IPS-NIHi7 (cell line): ENCODE results near the gene CEP63.

Source experiments
- DNase-seq: peaks from one replicate; pipeline ENCODE4 v3.0.0; 2012; ENCODE audit warnings: mixed read lengths; ENCODE audit errors: extremely low spot score

Gene CEP63

GRCh38 chr3:134468519-134468918, 17.3 kb upstream of the CEP63 start:
- no peak for DNase-seq

- no peak for DNase-seq
These were observed 14.2 kb upstream of the CEP63 start for GRCh38 chr3:134471521-134472193.

- no peak for DNase-seq
These were observed 13.0 kb upstream of the CEP63 start for GRCh38 chr3:134472831-134473230.

- peak; percentile 54 for DNase-seq
These were observed 11.8 kb upstream of the CEP63 start for GRCh38 chr3:134473868-134474546.

GRCh38 chr3:134474956-134475355, 10.9 kb upstream of the CEP63 start:
- DNase-seq: no peak

- DNase-seq: no peak
These were observed 9.6 kb upstream of the CEP63 start for GRCh38 chr3:134476306-134476705.

- DNase-seq: no peak
These were observed 8.9 kb upstream of the CEP63 start for GRCh38 chr3:134477002-134477401.

- DNase-seq: no peak
These were observed 7.9 kb upstream of the CEP63 start for GRCh38 chr3:134477938-134478337.

- no peak for DNase-seq
These were observed 5.3 kb upstream of the CEP63 start for GRCh38 chr3:134480546-134480945.

- DNase-seq: no peak
These were observed 4.7 kb upstream of the CEP63 start for GRCh38 chr3:134481166-134481565.

- DNase-seq: no peak
These were observed 3.2 kb upstream of the CEP63 start for GRCh38 chr3:134482622-134483021.

GRCh38 chr3:134483195-134483900, 2.5 kb upstream of the CEP63 start:
- no peak for DNase-seq

GRCh38 chr3:134485075-134485717, 661 bp upstream of the CEP63 start:
- DNase-seq: peak; percentile 29

- DNase-seq: peak; percentile 44
These were observed 752 bp downstream of the CEP63 start for GRCh38 chr3:134486577-134487041.

- no peak for DNase-seq
These were observed 1.5 kb downstream of the CEP63 start for GRCh38 chr3:134487406-134487805.

- DNase-seq: no peak
These were observed 8.6 kb downstream of the CEP63 start for GRCh38 chr3:134494495-134494894.

- no peak for DNase-seq
These were observed 10.1 kb downstream of the CEP63 start for GRCh38 chr3:134495980-134496379.

GRCh38 chr3:134496471-134497071, 10.7 kb downstream of the CEP63 start:
- DNase-seq: no peak

GRCh38 chr3:134503266-134503665, 17.4 kb downstream of the CEP63 start:
- DNase-seq: no peak

GRCh38 chr3:134504132-134504531, 18.3 kb downstream of the CEP63 start:
- DNase-seq: no peak

GRCh38 chr3:134505485-134505884, 19.6 kb downstream of the CEP63 start:
- DNase-seq: no peak

GRCh38 chr3:134511500-134511899, 25.6 kb downstream of the CEP63 start:
- DNase-seq: no peak
